ENCODE measurements around the gene COPS7A.

GRCh38 chr12:6742834-6743233 lies 19.0 kb downstream of the COPS7A start:
- no peak for TF ChIP-seq CTCF (conservative IDR thresholded peaks at IDR 0.05; ENCODE audit: low read depth in 2 of 2)
- no peak for TF ChIP-seq POLR2AphosphoS5 (IDR thresholded peaks at IDR 0.05; ENCODE audit: low read depth)
